PC-9 (cell line): ENCODE data around the gene ITGB4. TPM values are rescaled to one million over a fixed set of nuclear protein-coding genes. Genes with fewer than 3 reads are reported as not detected.

Experiments
- BruUV-seq: library from RNA; stranded (reverse); fragments of 400-500 nt; replicated peaks from 2 replicates; lab custom pipeline; 2021; lab: Mats Ljungman, UMichigan
- CTCF ChIA-PET: fragments of 300-600 bp; sonication (Branson Sonifier 250); formaldehyde crosslinking; loops from one replicate; lab custom pipeline; 2022; ENCODE audit warnings: antibody characterized with exemption; lab: Charles Lee
- POLR2A ChIA-PET: fragments of 300-600 bp; sonication (Branson Sonifier 250); formaldehyde crosslinking; loops from one replicate; lab custom pipeline; 2022; ENCODE audit warnings: antibody characterized with exemption; ENCODE audit not compliant: unreplicated experiment; lab: Charles Lee
- DNase-seq, 2 experiments: peaks; one replicate each; pipeline versions ENCODE4 v3.0.0 to v3.0.0-alpha.2; 2015 to 2022; ENCODE audit warnings: mixed read lengths in 1 of 2
- H2AFZ ChIP-seq: fragments of 200-600 bp; sonication (generic); 2 replicates; pipeline ENCODE4 v1.8.1; 2017; ENCODE audit warnings: antibody characterized with exemption
- H3F3A ChIP-seq: fragments of 200-600 bp; sonication (generic); 2 replicates; pipeline ENCODE4 v1.8.1; 2017; ENCODE audit warnings: antibody characterized with exemption, mild to moderate bottlenecking, low read depth; ENCODE audit not compliant: insufficient read depth
- H3K27ac ChIP-seq: fragments of 200-600 bp; sonication (generic); 2 replicates; pipeline ENCODE4 v1.6.1; 2016; ENCODE audit warnings: mixed run types
- H3K27me3 ChIP-seq: fragments of 200-600 bp; sonication (generic); 2 replicates; pipeline ENCODE4 v1.6.1; 2016; ENCODE audit warnings: low read depth, mixed run types; ENCODE audit not compliant: insufficient read depth
- H3K36me3 ChIP-seq: fragments of 200-600 bp; sonication (generic); 2 replicates; pipeline ENCODE4 v1.6.1; 2016; ENCODE audit warnings: low read depth, mixed run types
- H3K4me1 ChIP-seq: fragments of 200-600 bp; sonication (generic); replicated peaks from 2 replicates; pipeline ENCODE4 v1.6.1; 2016; ENCODE audit warnings: mixed run types; ENCODE audit not compliant: insufficient read depth
- H3K4me2 ChIP-seq: fragments of 200-600 bp; sonication (generic); 2 replicates; pipeline ENCODE4 v1.6.1; 2017; ENCODE audit warnings: mixed run types
- H3K4me3 ChIP-seq: fragments of 200-600 bp; sonication (generic); 2 replicates; pipeline ENCODE4 v1.6.1; 2016; ENCODE audit warnings: mixed run types
- H3K79me2 ChIP-seq: fragments of 200-600 bp; sonication (generic); 2 replicates; pipeline ENCODE4 v1.6.1; 2017; ENCODE audit warnings: low read depth, mixed run types
- H3K9me2 ChIP-seq: fragments of 200-600 bp; sonication (generic); 2 replicates; pipeline ENCODE4 v1.8.1; 2017; ENCODE audit warnings: mild to moderate bottlenecking; ENCODE audit not compliant: insufficient read depth
- H3K9me3 ChIP-seq: fragments of 200-600 bp; sonication (generic); 2 replicates; pipeline ENCODE4 v1.8.1; 2016; ENCODE audit warnings: low read depth; ENCODE audit not compliant: insufficient read depth
- H4K20me1 ChIP-seq: fragments of 200-600 bp; sonication (generic); 2 replicates; pipeline ENCODE4 v1.8.1; 2017; ENCODE audit not compliant: insufficient read depth
- EZH2 ChIP-seq: fragments of 200-600 bp; sonication (generic); IDR thresholded peaks from 2 replicates; pipeline ENCODE4 v1.8.0; 2017; ENCODE audit warnings: antibody characterized with exemption, low read depth
- intact Hi-C: fragments of 100-400 bp; cut with micrococcal nuclease; formaldehyde crosslinking; loops from one replicate; pipeline ENCODE4 v1.10.0; 2022; ENCODE audit not compliant: unreplicated experiment
- total RNA-seq: library from RNA; stranded (reverse); gene quantifications from 2 replicates; pipeline ENCODE4 v1.2.3, GENCODE V29; 2021
- TF ChIP-seq, protein P1 (sequence below): fragments of 200-600 bp; sonication (generic); conservative IDR thresholded peaks from 2 replicates; pipeline ENCODE4 v1.6.1; 2017; ENCODE audit warnings: mixed run types, antibody characterized with exemption, mild to moderate bottlenecking, moderate library complexity

Gene ITGB4
- total RNA-seq, 1 experiment from 2014 or later = 461 TPM

- Histone ChIP-seq H2AFZ (no peak overlapping the region), H3F3A (peaks cover 61% of the 10 kb centered on the region), H3K9me3 (no peaks in the 10 kb centered on the region), H3K4me3 (no peak overlapping the region), H3K4me1 (peaks cover 65% of the 10 kb centered on the region), H4K20me1 (no peaks in the 10 kb centered on the region), H3K4me2 (no peak overlapping the region), H3K27ac (no peak overlapping the region), H3K27me3 (no peaks in the 10 kb centered on the region), H3K79me2 (peaks cover 57% of the 10 kb centered on the region), H3K36me3 (peaks cover 10% of the 10 kb centered on the region; the same call in 1 of the 2 replicates), H3K9me2 (no peaks in the 10 kb centered on the region)
- no TSS peak for BruUV-seq
- POLR2A ChIA-PET = interaction anchor here (0.7 kb wide), 1 partner anchor 26 kb away, joined by 3 read pairs; no protein-coding TSS in a partner anchor
- intact Hi-C loops = no loop called here
- DNase-seq = no peak
- TF ChIP-seq, protein P1, sequence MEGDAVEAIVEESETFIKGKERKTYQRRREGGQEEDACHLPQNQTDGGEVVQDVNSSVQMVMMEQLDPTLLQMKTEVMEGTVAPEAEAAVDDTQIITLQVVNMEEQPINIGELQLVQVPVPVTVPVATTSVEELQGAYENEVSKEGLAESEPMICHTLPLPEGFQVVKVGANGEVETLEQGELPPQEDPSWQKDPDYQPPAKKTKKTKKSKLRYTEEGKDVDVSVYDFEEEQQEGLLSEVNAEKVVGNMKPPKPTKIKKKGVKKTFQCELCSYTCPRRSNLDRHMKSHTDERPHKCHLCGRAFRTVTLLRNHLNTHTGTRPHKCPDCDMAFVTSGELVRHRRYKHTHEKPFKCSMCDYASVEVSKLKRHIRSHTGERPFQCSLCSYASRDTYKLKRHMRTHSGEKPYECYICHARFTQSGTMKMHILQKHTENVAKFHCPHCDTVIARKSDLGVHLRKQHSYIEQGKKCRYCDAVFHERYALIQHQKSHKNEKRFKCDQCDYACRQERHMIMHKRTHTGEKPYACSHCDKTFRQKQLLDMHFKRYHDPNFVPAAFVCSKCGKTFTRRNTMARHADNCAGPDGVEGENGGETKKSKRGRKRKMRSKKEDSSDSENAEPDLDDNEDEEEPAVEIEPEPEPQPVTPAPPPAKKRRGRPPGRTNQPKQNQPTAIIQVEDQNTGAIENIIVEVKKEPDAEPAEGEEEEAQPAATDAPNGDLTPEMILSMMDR = no peak
- TF ChIP-seq EZH2 = no peak
- CTCF ChIA-PET = interaction anchor here (1.0 kb wide), 1 partner anchor 28 kb away, joined by 5 read pairs; the partner anchor contains the start of gene ITGB4
Observed at GRCh38 chr17:75692976-75693375, 28.3 kb upstream of the ITGB4 start.

DNA sequence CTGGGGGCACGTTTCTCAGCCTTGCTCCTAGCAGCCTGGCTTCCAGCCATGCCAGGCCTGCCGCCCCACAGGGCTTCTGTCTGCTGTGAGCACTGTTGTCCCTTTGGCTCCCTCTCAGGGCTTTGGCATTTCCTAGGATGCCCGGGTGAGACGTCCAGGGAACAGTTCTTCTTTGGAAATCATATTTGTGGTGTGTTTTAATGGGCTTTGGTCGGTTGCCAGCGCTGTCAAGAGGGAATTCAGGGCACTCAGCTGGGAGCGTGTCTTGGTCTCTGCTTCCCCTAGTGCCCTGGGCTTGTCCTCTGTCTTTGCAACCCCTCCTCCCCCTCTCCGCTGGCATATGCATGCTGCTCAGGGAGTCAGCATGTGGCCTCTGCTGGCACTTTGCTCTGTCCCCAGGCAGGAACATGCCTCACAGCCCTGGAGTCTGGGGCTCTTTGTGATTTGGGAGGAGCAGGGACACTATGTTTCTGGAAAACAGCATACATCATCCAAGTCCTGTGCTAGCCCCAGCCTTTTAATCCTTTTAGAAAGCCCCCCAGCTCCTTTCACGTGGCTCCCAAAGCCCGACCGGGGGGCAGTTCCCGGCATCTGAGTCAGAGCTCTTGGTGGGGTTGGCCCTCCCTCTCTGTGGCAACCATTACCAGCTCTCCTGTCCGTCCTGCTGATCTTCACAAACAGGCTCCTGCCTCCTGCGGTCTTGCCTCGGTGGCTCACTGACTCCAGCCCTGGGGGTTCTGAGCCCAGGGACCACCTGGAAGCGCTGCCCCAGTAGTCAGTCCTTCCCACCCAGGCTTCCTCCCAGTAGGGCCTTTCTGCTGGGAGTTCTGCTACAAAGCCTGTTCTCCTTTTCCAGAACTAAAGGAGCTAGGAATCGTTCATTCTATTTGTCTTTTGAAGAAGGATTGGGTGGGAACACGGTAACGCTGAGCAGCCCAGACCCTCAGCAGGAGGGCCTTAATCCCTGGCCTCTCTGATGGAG lies 27.5 kb upstream of the ITGB4 start:
- H3K27ac ChIP-seq = no peak overlapping the region
- ChIA-PET CTCF (interaction anchor here (1.0 kb wide), 1 partner anchor 27 kb away, joined by 5 read pairs; the partner anchor contains the start of gene ITGB4), POLR2A (no interaction called here)
- H3K36me3 ChIP-seq = peaks cover 11% of the 10 kb centered on the region; the same call in 1 of the 2 replicates
- peaks cover 57% of the 10 kb centered on the region for H3F3A ChIP-seq
- H3K79me2 ChIP-seq = peaks cover 61% of the 10 kb centered on the region
- H4K20me1 ChIP-seq = no peaks in the 10 kb centered on the region
- no peak for TF ChIP-seq EZH2
- TF ChIP-seq, protein P1 = no peak
- no peaks in the 10 kb centered on the region for H3K9me3 ChIP-seq
- H3K9me2 ChIP-seq = no peaks in the 10 kb centered on the region
- no peak overlapping the region for H3K4me3 ChIP-seq
- H3K4me1 ChIP-seq = peaks cover 65% of the 10 kb centered on the region
- no TSS peak for BruUV-seq
- H3K27me3 ChIP-seq = no peaks in the 10 kb centered on the region
- intact Hi-C loops = no loop called here
- H3K4me2 ChIP-seq = no peak overlapping the region
- DNase-seq = no peak
- no peak overlapping the region for H2AFZ ChIP-seq

GRCh38 chr17:75694536-75694935 lies 26.7 kb upstream of the ITGB4 start:
- Histone ChIP-seq H3K36me3 (peaks cover 18% of the 10 kb centered on the region; the same call in 1 of the 2 replicates), H3K9me2 (no peaks in the 10 kb centered on the region), H3K27ac (no peak overlapping the region), H3K9me3 (no peaks in the 10 kb centered on the region), H3K79me2 (peaks cover 68% of the 10 kb centered on the region), H3F3A (peaks cover 57% of the 10 kb centered on the region), H4K20me1 (no peaks in the 10 kb centered on the region), H3K27me3 (no peaks in the 10 kb centered on the region), H2AFZ (no peak overlapping the region), H3K4me3 (no peak overlapping the region), H3K4me2 (no peak overlapping the region), H3K4me1 (peaks cover 65% of the 10 kb centered on the region)
- no peak for TF ChIP-seq EZH2
- TF ChIP-seq, protein P1 = no peak
- no peak for DNase-seq
- ChIA-PET POLR2A (no interaction called here), CTCF (no interaction called here)
- BruUV-seq = no TSS peak
- intact Hi-C loops = no loop called here
